Body of pancreas (tissue), 4 donors: ENCODE measurements around the gene NOD2.

ENCODE experiments used
- CTCF ChIP-seq, 7 experiments: fragments of 450-650 bp in 4 of 7; fragments of 200-600 bp in 3 of 7; sonication (generic) in 3 of 7; IDR thresholded peaks; one replicate each; pipeline ENCODE4 v1.5.1; 2016 to 2019; ENCODE audit warnings: antibody characterized with exemption in 7 of 7
- POLR2A ChIP-seq, 3 donors: fragments of 450-650 bp; IDR thresholded peaks; one replicate each; pipeline ENCODE4 v1.6.1; 2016; ENCODE audit warnings: antibody characterized with exemption in 3 of 3, mild to moderate bottlenecking in 2 of 3

- no peak for TF ChIP-seq CTCF (IDR thresholded peaks at IDR 0.05)
- TF ChIP-seq POLR2A (IDR thresholded peaks at IDR 0.05): no peak
Measured at GRCh38 chr16:50712560-50712898, 19.1 kb downstream of the NOD2 start.
